HepG2 (cell line): ENCODE measurements around the gene IFI35. TPM values are rescaled to one million over a fixed set of nuclear protein-coding genes. Genes with fewer than 3 reads are reported as not detected.
A peak's percentile ranks its signal among the peaks of the same experiment; 100 is the strongest.

Experiments
- AFF4 ChIP-seq: sonication (generic); formaldehyde crosslinking; IDR thresholded peaks from 2 replicates; pipeline ENCODE4 v1.4.0; 2020; ENCODE audit warnings: missing genetic modification reagents
- HNF4G ChIP-seq, 2 experiments: sonication (generic) in 1 of 2; formaldehyde crosslinking in 1 of 2; IDR thresholded peaks; 2 replicates each; pipeline versions ENCODE4 v1.4.0 to v1.6.1; 2011 to 2020; ENCODE audit warnings: borderline replicate concordance in 2 of 2, low read depth in 2 of 2, mild to moderate bottlenecking in 2 of 2, low read length in 1 of 2, missing genetic modification reagents in 1 of 2, moderate library complexity in 1 of 2
- ISX ChIP-seq: sonication (generic); formaldehyde crosslinking; conservative IDR thresholded peaks from 2 replicates; pipeline ENCODE4 v1.5.0; 2020; ENCODE audit warnings: missing genetic modification reagents
- MED8 ChIP-seq: sonication (generic); formaldehyde crosslinking; IDR thresholded peaks from 2 replicates; pipeline ENCODE4 v1.8.1; 2023; ENCODE audit warnings: mild to moderate bottlenecking, missing genetic modification reagents; ENCODE audit not compliant: insufficient replicate concordance
- NRL ChIP-seq: sonication (generic); formaldehyde crosslinking; IDR thresholded peaks from 2 replicates; pipeline ENCODE4 v1.5.0; 2020; ENCODE audit warnings: missing genetic modification reagents, mild to moderate bottlenecking, moderate library complexity, borderline replicate concordance
- RELA ChIP-seq: sonication (generic); formaldehyde crosslinking; IDR thresholded peaks from 2 replicates; pipeline ENCODE4 v1.4.0; 2020; ENCODE audit warnings: missing genetic modification reagents
- TRAFD1 ChIP-seq: sonication (generic); formaldehyde crosslinking; IDR thresholded peaks from 2 replicates; pipeline ENCODE4 v1.5.1; 2020; ENCODE audit warnings: missing genetic modification reagents, mild to moderate bottlenecking, borderline replicate concordance
- USF2 ChIP-seq, 2 experiments: sonication (generic) in 1 of 2; formaldehyde crosslinking in 1 of 2; IDR thresholded peaks; 2 replicates each; pipeline versions ENCODE4 v1.5.1 to v1.6.1; 2011 to 2020; ENCODE audit warnings: borderline replicate concordance in 1 of 2, low read depth in 1 of 2, low read length in 1 of 2, mild to moderate bottlenecking in 1 of 2, missing genetic modification reagents in 1 of 2, moderate library complexity in 1 of 2
- ZBTB37 ChIP-seq: sonication (generic); formaldehyde crosslinking; IDR thresholded peaks from 2 replicates; pipeline ENCODE4 v1.4.0; 2020; ENCODE audit warnings: mild to moderate bottlenecking, missing genetic modification reagents
- ZKSCAN5 ChIP-seq: sonication (generic); formaldehyde crosslinking; IDR thresholded peaks from 2 replicates; pipeline ENCODE4 v1.5.1; 2020; ENCODE audit warnings: mild to moderate bottlenecking, missing genetic modification reagents
- ZNF160 ChIP-seq: sonication (generic); formaldehyde crosslinking; IDR thresholded peaks from 2 replicates; pipeline ENCODE4 v1.8.0; 2022; ENCODE audit warnings: mild to moderate bottlenecking, inconsistent platforms, missing genetic modification reagents
- ZNF20 ChIP-seq: sonication (generic); formaldehyde crosslinking; IDR thresholded peaks from 2 replicates; pipeline ENCODE4 v1.4.0; 2020; ENCODE audit warnings: mild to moderate bottlenecking, moderate library complexity, missing genetic modification reagents
- ZNF253 ChIP-seq: sonication (generic); formaldehyde crosslinking; IDR thresholded peaks from 2 replicates; pipeline ENCODE4 v1.8.0; 2022; ENCODE audit warnings: mild to moderate bottlenecking, missing genetic modification reagents, borderline replicate concordance
- ZNF570 ChIP-seq: sonication (generic); formaldehyde crosslinking; IDR thresholded peaks from 2 replicates; pipeline ENCODE4 v1.4.0; 2020; ENCODE audit warnings: mild to moderate bottlenecking, missing genetic modification reagents, borderline replicate concordance
- ZNF747 ChIP-seq: sonication (generic); formaldehyde crosslinking; IDR thresholded peaks from 2 replicates; pipeline ENCODE4 v1.8.1; 2023; ENCODE audit warnings: missing genetic modification reagents, mild to moderate bottlenecking, borderline replicate concordance
- polyA plus RNA-seq, 8 experiments: library from polyadenylated mRNA; depleted of rRNA in 3 of 8; stranded (reverse) in 7 of 8; unstranded in 1 of 8; fragments of >200 nt; fragmentation: Illumina TruSeq in 4 of 8; extraction: Trizol in 4 of 8; gene quantifications; 2 replicates each; pipeline versions ENCODE4 v1.2.1 to v1.2.3, GENCODE V29; 2011 to 2016; ENCODE audit warnings: low read depth in 4 of 8, missing spikeins in 1 of 8, mixed read lengths in 1 of 8; ENCODE audit not compliant: insufficient read depth in 1 of 8
- total RNA-seq, 5 experiments: library from RNA; depleted of rRNA; stranded (reverse); fragments of >200 nt; fragmentation: Illumina TruSeq; extraction: Trizol; gene quantifications; 2 replicates each; pipeline ENCODE4 v1.2.3, GENCODE V29; 2016; ENCODE audit warnings: low read depth in 1 of 5

IFI35 gene
- total and polyA plus RNA-seq, 2 of the 13 experiments (the other 11 are each of a cell fraction or from before 2014, with no cell fraction given), result 28.9 to 38.1 TPM

GRCh38 chr17:42997984-42998938 is 8.3 kb upstream of the IFI35 start, which contains the start of gene RPL27 (continued):
- TF ChIP-seq USF2 (IDR thresholded peaks at IDR 0.05; ENCODE audit: low read depth, low read length) (no peak), USF2 (CRISPR knock-in tag; IDR thresholded peaks at IDR 0.05; ENCODE audit: borderline replicate concordance) (peak; percentile 74), ZNF747 (CRISPR knock-in tag) (peak; percentile 99), MED8 (CRISPR knock-in tag) (peak; percentile 62), ZBTB37 (CRISPR knock-in tag) (no peak), HNF4G (IDR thresholded peaks at IDR 0.05; ENCODE audit: borderline replicate concordance, low read depth, low read length) (peak; percentile 35; the same call in 1 of the 2 replicates), HNF4G (CRISPR knock-in tag; IDR thresholded peaks at IDR 0.05; ENCODE audit: borderline replicate concordance, low read depth) (peak; percentile 86), ZNF253 (CRISPR knock-in tag) (peak; percentile 93; the same call in 1 of the 2 replicates), AFF4 (CRISPR knock-in tag) (peak; percentile 87), ZNF570 (peak; percentile 78; the same call in 1 of the 2 replicates), ISX (CRISPR knock-in tag) (no peak), TRAFD1 (0 out of 2 replicates have a peak, but pooled peaks have one; percentile 78), RELA (CRISPR knock-in tag) (peak; percentile 31; the same call in 1 of the 2 replicates), ZNF160 (CRISPR knock-in tag) (peak; percentile 92), ZNF20 (CRISPR knock-in tag) (no peak), NRL (CRISPR knock-in tag) (peak; percentile 99), ZKSCAN5 (CRISPR knock-in tag) (peak; percentile 72; the same call in 1 of the 2 replicates)
